Measurements from ENCODE around the gene GREB1.

- TF ChIP-seq CTCF (conservative IDR thresholded peaks at IDR 0.05; ENCODE audit: low read depth, low read length): no peak
- TF ChIP-seq EZH2 (IDR thresholded peaks at IDR 0.05; ENCODE audit: low read length, unreplicated experiment): no peak
- TF ChIP-seq EZH2phosphoT487 (IDR thresholded peaks at IDR 0.05; ENCODE audit: borderline replicate concordance, low read length): no peak
These were observed 149.6 kb downstream of the GREB1 start for GRCh38 chr2:11683476-11683875.
